Colonic mucosa (tissue), 4 donors: ENCODE measurements around the gene SMIM28. TPM values are rescaled to one million over a fixed set of nuclear protein-coding genes. Genes with fewer than 3 reads are reported as not detected.

ENCODE experiments used
- DNase-seq: peaks from one replicate; pipeline ENCODE4 v3.0.0-alpha.2; 2020
- H3K27ac ChIP-seq: fragments of 200-600 bp; one replicate; pipeline ENCODE4 v1.8.0; 2021
- H3K27me3 ChIP-seq: fragments of 200-600 bp; one replicate; pipeline ENCODE4 v1.8.0; 2021
- H3K36me3 ChIP-seq: fragments of 200-600 bp; one replicate; pipeline ENCODE4 v1.8.0; 2021
- H3K4me1 ChIP-seq: fragments of 200-600 bp; one replicate; pipeline ENCODE4 v1.8.0; 2021; ENCODE audit warnings: mild to moderate bottlenecking
- H3K4me3 ChIP-seq: fragments of 200-600 bp; one replicate; pipeline ENCODE4 v1.8.0; 2021
- H3K9ac ChIP-seq, 2 donors: one replicate each; pipeline ENCODE4 v1.7.0; 2013; ENCODE audit warnings: control low read depth in 2 of 2, low read depth in 2 of 2, low read length in 2 of 2
- H3K9me3 ChIP-seq: fragments of 200-600 bp; one replicate; pipeline ENCODE4 v1.8.0; 2021
- CTCF ChIP-seq: fragments of 200-600 bp; IDR thresholded peaks from one replicate; pipeline ENCODE4 v1.8.0; 2022; ENCODE audit warnings: antibody characterized with exemption, mild to moderate bottlenecking
- intact Hi-C: fragments of 100-400 bp; cut with DNase I; formaldehyde crosslinking; loops from one replicate; pipeline ENCODE4 v1.14.1; 2022
- total RNA-seq, 2 donors: library from RNA; stranded (reverse); fragmentation: NEBNext Ultra II Directional in 1 of 2; extraction: Animal tissue kit (Norgen Biotek cat#: 25700) in 1 of 2; gene quantifications; one replicate each; pipeline ENCODE4 v1.2.1, GENCODE V29; 2021
- donor health status: healthy.
- donor health status: DM: no; HTN: no; CAD: no.
- donor health status: DM: no; HTN: no; CAD: no.

The SMIM28 gene
- total RNA-seq, 2 donors from 2014 or later, result 0.29 TPM; not detected in 1

DNA sequence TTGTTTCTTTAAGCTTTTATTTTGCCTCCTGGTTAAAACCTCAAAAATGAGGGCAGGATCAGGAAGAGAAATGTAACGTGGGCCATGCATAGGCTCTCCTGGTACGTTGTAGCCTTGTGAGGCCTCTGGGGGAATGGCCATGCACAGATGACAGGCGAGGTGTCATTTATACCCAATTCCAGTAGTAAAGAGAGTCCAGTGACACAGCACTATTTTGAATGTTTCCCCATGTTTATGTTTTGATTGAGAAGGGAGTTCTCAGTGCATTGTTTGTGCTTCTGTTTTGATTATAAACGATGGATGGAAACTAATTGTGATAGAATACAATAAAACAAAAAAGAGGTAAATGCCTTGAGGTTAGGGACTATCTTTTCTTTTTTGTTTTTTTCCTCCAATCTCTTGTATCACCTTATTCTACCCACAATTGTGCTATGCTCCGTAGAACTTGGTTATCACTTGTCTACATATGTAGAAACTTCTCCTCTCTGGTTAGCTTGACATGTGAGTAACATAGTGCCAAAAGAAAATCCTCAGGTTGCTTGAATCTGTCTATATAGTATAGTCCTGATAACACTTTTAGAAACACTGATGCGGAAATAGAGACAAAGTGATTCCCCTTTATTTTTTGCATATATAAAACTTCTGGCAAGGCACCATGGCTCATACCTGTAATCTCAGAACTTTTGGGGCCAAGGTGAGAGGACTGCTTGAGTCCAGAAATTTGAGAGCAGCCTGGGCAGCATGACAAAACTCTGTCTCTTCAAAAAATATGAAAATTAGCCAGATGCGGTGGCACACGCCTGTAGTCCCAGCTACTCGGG lies 6.9 kb upstream of the SMIM28 start:
- Histone ChIP-seq H3K27me3 (no peaks in the 10 kb centered on the region), H3K4me3 (no peak overlapping the region), H3K27ac (no peak overlapping the region), H3K9me3 (no peaks in the 10 kb centered on the region), H3K36me3 (no peaks in the 10 kb centered on the region), H3K4me1 (no peaks in the 10 kb centered on the region), H3K9ac (no peak overlapping the region)
- no peak for DNase-seq
- intact Hi-C loops, result no loop called here
- no peak for TF ChIP-seq CTCF

DNA sequence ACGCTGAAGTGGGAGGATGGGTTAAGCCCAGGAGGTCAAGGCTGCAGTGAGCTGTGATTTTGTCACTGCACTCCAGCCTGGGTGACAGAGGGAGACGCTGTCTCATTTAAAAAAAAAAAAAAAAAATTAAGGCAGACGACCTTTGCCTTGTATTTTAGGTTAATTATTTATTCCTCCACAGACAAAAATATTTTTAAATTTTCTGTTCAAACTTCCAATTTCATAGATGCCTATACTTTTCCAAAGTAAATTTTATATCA lies 6.3 kb upstream of the SMIM28 start:
- H3K27me3 ChIP-seq, result no peaks in the 10 kb centered on the region
- H3K9me3 ChIP-seq, result no peaks in the 10 kb centered on the region
- no peak overlapping the region for H3K4me3 ChIP-seq
- H3K27ac ChIP-seq, result no peak overlapping the region
- intact Hi-C loops, result no loop called here
- DNase-seq, result no peak
- H3K36me3 ChIP-seq, result no peaks in the 10 kb centered on the region
- no peak for TF ChIP-seq CTCF
- no peaks in the 10 kb centered on the region for H3K4me1 ChIP-seq
- no peak overlapping the region for H3K9ac ChIP-seq

DNA sequence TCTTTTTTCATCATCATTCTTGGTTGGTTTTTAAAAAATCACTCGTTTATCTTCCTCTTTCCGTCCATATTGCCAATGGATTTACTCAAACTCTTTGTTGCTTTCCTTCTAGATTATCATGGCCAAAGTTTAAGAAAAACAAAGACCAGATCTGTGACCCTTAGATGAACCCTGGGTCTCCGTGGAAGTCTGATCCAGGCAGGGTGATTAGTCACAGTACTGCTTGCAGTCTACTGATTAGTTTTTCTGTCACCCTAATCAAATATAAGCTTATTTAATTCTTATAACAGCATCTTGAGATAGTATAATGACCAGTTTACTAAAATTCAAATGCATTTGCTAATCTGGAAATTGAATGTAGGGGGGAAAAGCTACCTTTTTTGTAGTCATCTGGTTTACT lies 6.0 kb upstream of the SMIM28 start:
- Histone ChIP-seq H3K36me3 (no peaks in the 10 kb centered on the region), H3K9ac (no peak overlapping the region), H3K9me3 (no peaks in the 10 kb centered on the region), H3K27ac (no peak overlapping the region), H3K4me1 (no peaks in the 10 kb centered on the region), H3K27me3 (no peaks in the 10 kb centered on the region), H3K4me3 (no peak overlapping the region)
- no peak for DNase-seq
- TF ChIP-seq CTCF, result no peak
- intact Hi-C loops, result no loop called here

GRCh38 chr6:138372711-138373463 lies 4.8 kb upstream of the SMIM28 start:
- no peak overlapping the region for H3K4me3 ChIP-seq
- H3K27ac ChIP-seq, result no peak overlapping the region
- intact Hi-C loops, result no loop called here
- TF ChIP-seq CTCF, result no peak
- no peaks in the 10 kb centered on the region for H3K27me3 ChIP-seq
- no peak overlapping the region for H3K9ac ChIP-seq
- no peaks in the 10 kb centered on the region for H3K4me1 ChIP-seq
- DNase-seq, result no peak
- H3K36me3 ChIP-seq, result no peaks in the 10 kb centered on the region
- no peaks in the 10 kb centered on the region for H3K9me3 ChIP-seq

DNA sequence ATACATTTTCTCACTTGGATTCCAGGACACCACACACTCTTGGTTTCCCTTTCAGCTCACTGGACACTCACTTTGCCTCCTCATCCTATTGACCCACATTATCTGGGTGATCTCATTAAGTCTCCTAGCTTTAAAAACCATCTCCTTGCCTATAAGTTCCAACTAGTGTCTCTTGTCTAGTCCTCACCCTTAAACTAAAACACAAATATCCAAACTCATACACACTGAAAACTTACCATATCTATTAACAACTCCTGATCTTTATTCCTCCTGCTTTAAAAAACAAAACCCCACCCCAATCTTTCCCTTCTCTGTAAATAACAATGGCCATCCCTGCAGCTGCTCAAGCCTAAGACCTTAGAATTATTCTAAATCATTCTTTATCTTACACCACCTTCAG lies 3.5 kb upstream of the SMIM28 start:
- no peaks in the 10 kb centered on the region for H3K9me3 ChIP-seq
- no peaks in the 10 kb centered on the region for H3K27me3 ChIP-seq
- intact Hi-C loops, result no loop called here
- no peak overlapping the region for H3K27ac ChIP-seq
- DNase-seq, result no peak
- no peak for TF ChIP-seq CTCF
- no peak overlapping the region for H3K4me3 ChIP-seq
- H3K4me1 ChIP-seq, result no peaks in the 10 kb centered on the region
- H3K9ac ChIP-seq, result no peak overlapping the region
- no peaks in the 10 kb centered on the region for H3K36me3 ChIP-seq
